Colon (tissue), 2 donors: ENCODE measurements around the gene ABCA13.

Experiments
- FAIRE-seq: peaks from 2 replicates; lab custom pipeline; 2012; peaks lifted over from hg19 to GRCh38; lab: Jason Lieb, UNC
- donor health status: control.
- donor health status: control.

ABCA13 gene

GRCh38 chr7:48298779-48299178, 127.5 kb downstream of the ABCA13 start:
- no peak for FAIRE-seq

- FAIRE-seq = no peak
Measured at GRCh38 chr7:48299580-48300169, 128.4 kb downstream of the ABCA13 start.

- FAIRE-seq = no peak
Measured at GRCh38 chr7:48300301-48300700, 129.0 kb downstream of the ABCA13 start.

- no peak for FAIRE-seq
Measured at GRCh38 chr7:48301201-48301600, 129.9 kb downstream of the ABCA13 start.

- no peak for FAIRE-seq
Measured at GRCh38 chr7:48304641-48305040, 133.4 kb downstream of the ABCA13 start.

- no peak for FAIRE-seq
Measured at GRCh38 chr7:48305661-48306060, 134.4 kb downstream of the ABCA13 start.

GRCh38 chr7:48307041-48307714, 135.9 kb downstream of the ABCA13 start:
- FAIRE-seq = no peak

- FAIRE-seq = no peak
Measured at GRCh38 chr7:48309720-48310119, 138.5 kb downstream of the ABCA13 start.

- no peak for FAIRE-seq
Measured at GRCh38 chr7:48311464-48312100, 140.3 kb downstream of the ABCA13 start.

GRCh38 chr7:48312151-48312550, 140.9 kb downstream of the ABCA13 start:
- FAIRE-seq = no peak

GRCh38 chr7:48316768-48317167, 145.5 kb downstream of the ABCA13 start:
- no peak for FAIRE-seq

- no peak for FAIRE-seq
Measured at GRCh38 chr7:48317360-48317759, 146.1 kb downstream of the ABCA13 start.

- FAIRE-seq = no peak
Measured at GRCh38 chr7:48321319-48322010, 150.2 kb downstream of the ABCA13 start.

- no peak for FAIRE-seq
Measured at GRCh38 chr7:48337012-48337621, 165.9 kb downstream of the ABCA13 start.

GRCh38 chr7:48337781-48338180, 166.5 kb downstream of the ABCA13 start:
- FAIRE-seq = no peak

- no peak for FAIRE-seq
Measured at GRCh38 chr7:48347230-48347825, 176.1 kb downstream of the ABCA13 start.

GRCh38 chr7:48350515-48350914, 179.3 kb downstream of the ABCA13 start:
- no peak for FAIRE-seq

GRCh38 chr7:48351900-48352299, 180.6 kb downstream of the ABCA13 start:
- FAIRE-seq = no peak

GRCh38 chr7:48355346-48355745, 184.1 kb downstream of the ABCA13 start:
- FAIRE-seq = no peak

GRCh38 chr7:48360574-48360973, 189.3 kb downstream of the ABCA13 start:
- no peak for FAIRE-seq

GRCh38 chr7:48363174-48363573, 191.9 kb downstream of the ABCA13 start:
- FAIRE-seq = no peak

GRCh38 chr7:48365010-48365409, 193.8 kb downstream of the ABCA13 start:
- FAIRE-seq = no peak
